Endodermal cell (in vitro differentiated cells): Measurements from ENCODE around the gene C1QTNF3. TPM values are rescaled to one million over a fixed set of nuclear protein-coding genes. Genes with fewer than 3 reads are reported as not detected.

Experiments
- DNase-seq: peaks from one replicate; pipeline ENCODE4 v3.0.0-alpha.2; 2017
- H3K27ac ChIP-seq: 2 replicates; pipeline ENCODE4 v1.5.1; 2013; ENCODE audit warnings: mild to moderate bottlenecking, low read depth, low read length, moderate library complexity
- H3K27me3 ChIP-seq: 2 replicates; pipeline ENCODE4 v1.6.1; 2013; ENCODE audit warnings: mild to moderate bottlenecking, low read length, moderate library complexity; ENCODE audit not compliant: insufficient read depth, control insufficient read depth, poor library complexity, severe bottlenecking
- H3K36me3 ChIP-seq: 2 replicates; pipeline ENCODE4 v1.7.0; 2013; ENCODE audit warnings: mild to moderate bottlenecking, low read length, moderate library complexity; ENCODE audit not compliant: control insufficient read depth, insufficient read depth
- H3K4me1 ChIP-seq: one replicate; pipeline ENCODE4 v1.7.0; 2013; ENCODE audit warnings: low read length; ENCODE audit not compliant: control insufficient read depth, insufficient read depth
- H3K4me3 ChIP-seq: 2 replicates; pipeline ENCODE4 v1.5.1; 2013; ENCODE audit warnings: mild to moderate bottlenecking, low read length, moderate library complexity
- H3K9ac ChIP-seq: 2 replicates; pipeline ENCODE4 v1.6.1; 2013; ENCODE audit warnings: mild to moderate bottlenecking, low read length, moderate library complexity; ENCODE audit not compliant: poor library complexity, severe bottlenecking; ENCODE audit errors: extremely low read depth
- H3K9me3 ChIP-seq: 2 replicates; pipeline ENCODE4 v1.6.1; 2013; ENCODE audit warnings: mild to moderate bottlenecking, low read length, moderate library complexity; ENCODE audit not compliant: control insufficient read depth
- H3K27ac Mint-ChIP-seq: 2 replicates; pipeline ENCODE4 v1.8.0; 2020; ENCODE audit warnings: mixed read lengths
- H3K27me3 Mint-ChIP-seq: 2 replicates; pipeline ENCODE4 v1.8.0; 2021; ENCODE audit warnings: mild to moderate bottlenecking, mixed read lengths; ENCODE audit not compliant: insufficient read depth
- H3K36me3 Mint-ChIP-seq: 2 replicates; pipeline ENCODE4 v1.8.0; 2020; ENCODE audit warnings: low read depth, mixed read lengths
- H3K4me1 Mint-ChIP-seq: 2 replicates; pipeline ENCODE4 v1.8.0; 2020; ENCODE audit warnings: mixed read lengths
- H3K4me3 Mint-ChIP-seq: 2 replicates; pipeline ENCODE4 v1.8.0; 2020; ENCODE audit warnings: mild to moderate bottlenecking, moderate library complexity, mixed read lengths
- H3K9me3 Mint-ChIP-seq: 2 replicates; pipeline ENCODE4 v1.8.0; 2020; ENCODE audit warnings: mild to moderate bottlenecking, mixed read lengths
- CTCF ChIP-seq: fragments of 200-600 bp; sonication (generic); conservative IDR thresholded peaks from 2 replicates; pipeline ENCODE4 v1.5.0; 2021; ENCODE audit warnings: antibody characterized with exemption, mild to moderate bottlenecking
- WGBS, 2 experiments: methylation state at CpG; one replicate each; pipeline versions ENCODE4 v1.1.5 to v1.1.7; 2013; ENCODE audit warnings: missing lambda C conversion rate in 2 of 2, mixed read lengths in 1 of 2; ENCODE audit not compliant: insufficient coverage in 1 of 2, insufficient read length in 1 of 2; 5-methylcytosine and 5-hydroxymethylcytosine counted together
- total RNA-seq, 2 donors: library from RNA; stranded (reverse); fragmentation: NEBNext Ultra II Directional in 1 of 2; extraction: Animal tissue kit (Norgen Biotek cat#: 25700) in 1 of 2; gene quantifications; 2 replicates in 1 of 2; 3 replicates in 1 of 2; pipeline ENCODE4 v1.2.1, GENCODE V29; 2021

Gene C1QTNF3
- total RNA-seq, 2 donors from 2014 or later: 5.0 to 7.2 TPM

GRCh38 chr5:34030048-34030447 is 13.0 kb downstream of the C1QTNF3 start:
- no peaks in the 10 kb centered on the region for H3K4me1 ChIP-seq
- H3K36me3 ChIP-seq: no peaks in the 10 kb centered on the region
- no peaks in the 10 kb centered on the region for H3K27me3 ChIP-seq
- Mint-ChIP-seq H3K4me1 (no peaks in the 10 kb centered on the region), H3K27me3 (no peaks in the 10 kb centered on the region), H3K4me3 (no peak overlapping the region), H3K27ac (no peak overlapping the region), H3K36me3 (peaks cover 10% of the 10 kb centered on the region), H3K9me3 (no peaks in the 10 kb centered on the region)
- WGBS, 2 experiments: 94 to 100% methylated on average over 1 of the region's 1 CpG
- H3K27ac ChIP-seq: no peak overlapping the region
- no peak for DNase-seq
- no peak overlapping the region for H3K9ac ChIP-seq
- no peaks in the 10 kb centered on the region for H3K9me3 ChIP-seq
- TF ChIP-seq CTCF: no peak
- H3K4me3 ChIP-seq: no peak overlapping the region

- H3K9me3 ChIP-seq: no peaks in the 10 kb centered on the region
- WGBS, 2 experiments: 90 to 100% methylated on average over 3 of the region's 3 CpGs
Observed at GRCh38 chr5:34028349-34028748, 14.7 kb downstream of the C1QTNF3 start.

GRCh38 chr5:34026089-34026761 is 16.8 kb downstream of the C1QTNF3 start:
- Mint-ChIP-seq H3K4me1 (peaks cover 12% of the 10 kb centered on the region), H3K27ac (no peak overlapping the region), H3K27me3 (no peaks in the 10 kb centered on the region), H3K4me3 (no peak overlapping the region), H3K36me3 (peaks cover 11% of the 10 kb centered on the region), H3K9me3 (no peaks in the 10 kb centered on the region)
- Histone ChIP-seq H3K27me3 (no peaks in the 10 kb centered on the region), H3K36me3 (no peaks in the 10 kb centered on the region), H3K4me3 (no peak overlapping the region), H3K9me3 (no peaks in the 10 kb centered on the region), H3K4me1 (no peaks in the 10 kb centered on the region), H3K27ac (no peak overlapping the region), H3K9ac (no peak overlapping the region)
- DNase-seq: no peak
- 87 to 95% methylated on average over 3 to 9 of the region's 9 CpGs for WGBS, 2 experiments
- TF ChIP-seq CTCF: no peak

More at GRCh38 chr5:34028349-34028748, 14.7 kb downstream of the C1QTNF3 start:
- H3K4me3 Mint-ChIP-seq: no peak overlapping the region
- H3K4me1 Mint-ChIP-seq: no peaks in the 10 kb centered on the region
- H3K27me3 ChIP-seq: no peaks in the 10 kb centered on the region
- H3K36me3 Mint-ChIP-seq: peaks cover 8% of the 10 kb centered on the region
- DNase-seq: no peak
- no peaks in the 10 kb centered on the region for H3K27me3 Mint-ChIP-seq
- TF ChIP-seq CTCF: no peak
- no peak overlapping the region for H3K4me3 ChIP-seq
- H3K27ac ChIP-seq: no peak overlapping the region
- no peaks in the 10 kb centered on the region for H3K4me1 ChIP-seq
- H3K27ac Mint-ChIP-seq: no peak overlapping the region
- H3K36me3 ChIP-seq: no peaks in the 10 kb centered on the region
- no peaks in the 10 kb centered on the region for H3K9me3 Mint-ChIP-seq
- no peak overlapping the region for H3K9ac ChIP-seq
